ENCODE measurements around the gene FAM111B. TPM values are rescaled to one million over a fixed set of nuclear protein-coding genes. Genes with fewer than 3 reads are reported as not detected.
"Not testable (repeated sequence)": the region's sequence is repeated elsewhere in the genome, so short reads cannot be mapped to it uniquely, and the experiment has no call there.

FAM111B gene
- total RNA-seq, 2 donors from 2014 or later: 0.48 to 1.0 TPM

DNA sequence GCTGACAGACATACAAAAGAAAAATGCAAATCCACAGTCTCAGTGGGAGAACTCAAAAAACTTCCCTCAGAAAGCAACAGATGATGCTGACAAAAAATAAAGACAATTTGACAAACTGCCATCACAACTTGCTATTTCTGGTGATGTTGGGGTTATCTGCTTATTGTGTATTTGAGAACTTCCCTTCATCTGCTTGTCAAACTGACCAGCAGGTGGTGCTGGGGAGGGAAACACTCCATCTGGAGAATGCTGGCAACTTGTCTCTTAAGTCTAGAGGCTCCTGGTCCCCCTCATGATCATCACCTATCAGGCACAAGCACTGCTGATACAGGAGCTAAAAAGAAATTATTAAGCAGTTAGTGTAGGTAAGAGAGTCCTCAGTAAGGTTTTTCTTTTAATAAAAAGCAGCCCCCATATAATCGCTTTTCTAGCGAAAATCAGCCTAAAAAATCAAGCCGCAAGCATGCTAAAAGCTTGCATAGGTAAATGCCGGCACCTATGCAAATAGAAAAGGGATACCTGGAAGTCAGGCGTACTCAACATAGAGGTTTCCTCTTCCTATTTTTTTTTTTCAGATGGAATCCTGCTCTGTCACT lies 9.8 kb upstream of the FAM111B start:
- no peak for DNase-seq (ENCODE audit: low spot score)
- intact Hi-C loops (cut with DNase I): no loop called here

DNA sequence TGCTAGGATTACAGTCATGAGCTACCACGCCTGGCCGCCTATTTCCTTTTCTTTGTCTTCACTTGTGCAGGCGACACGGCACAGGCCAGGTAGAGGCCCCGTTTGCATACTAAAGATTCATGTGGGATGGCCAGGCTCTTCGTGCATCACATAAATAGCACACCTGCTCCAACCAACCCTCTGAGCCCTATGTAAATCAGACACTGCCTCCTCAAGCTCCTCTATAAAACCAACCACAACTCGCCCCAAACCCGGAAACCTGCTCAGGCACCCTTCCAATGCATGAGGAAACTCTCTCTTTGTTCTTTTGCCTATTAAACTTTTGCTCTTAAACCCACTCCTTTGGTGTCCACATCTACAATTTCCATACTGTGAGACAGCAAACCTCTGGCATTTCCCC lies 9.1 kb upstream of the FAM111B start:
- intact Hi-C loops (cut with DNase I): not testable (repeated sequence)

DNA sequence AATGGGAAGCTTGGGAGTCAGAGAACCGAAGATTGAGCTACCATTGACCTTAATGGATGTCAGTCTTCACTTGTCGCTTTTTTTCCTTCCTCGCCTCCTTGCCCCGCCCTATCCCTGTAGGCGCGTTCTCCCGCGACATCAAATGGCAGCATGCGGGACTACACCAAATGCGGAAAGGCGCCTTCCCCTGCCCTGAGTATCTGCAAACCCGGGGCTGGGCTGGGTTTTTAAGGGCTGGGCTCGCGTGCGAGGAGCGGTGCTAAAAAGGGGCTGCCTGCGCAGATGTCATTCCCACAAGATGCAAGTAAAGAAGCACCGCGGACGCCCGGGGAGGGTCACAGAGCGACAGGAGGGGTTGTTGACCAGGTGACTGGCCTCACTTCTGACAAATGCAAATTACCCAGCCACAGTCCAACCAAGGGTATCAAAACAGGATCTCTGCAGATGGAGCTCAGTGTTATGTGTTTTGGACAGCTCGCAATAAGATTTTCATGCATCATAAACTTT lies 4.7 kb upstream of the FAM111B start:
- intact Hi-C loops (cut with DNase I): no loop called here

More for the DNA sequence above, 9.1 kb upstream of the FAM111B start:
- not testable (repeated sequence) for DNase-seq (ENCODE audit: low spot score)

DNA sequence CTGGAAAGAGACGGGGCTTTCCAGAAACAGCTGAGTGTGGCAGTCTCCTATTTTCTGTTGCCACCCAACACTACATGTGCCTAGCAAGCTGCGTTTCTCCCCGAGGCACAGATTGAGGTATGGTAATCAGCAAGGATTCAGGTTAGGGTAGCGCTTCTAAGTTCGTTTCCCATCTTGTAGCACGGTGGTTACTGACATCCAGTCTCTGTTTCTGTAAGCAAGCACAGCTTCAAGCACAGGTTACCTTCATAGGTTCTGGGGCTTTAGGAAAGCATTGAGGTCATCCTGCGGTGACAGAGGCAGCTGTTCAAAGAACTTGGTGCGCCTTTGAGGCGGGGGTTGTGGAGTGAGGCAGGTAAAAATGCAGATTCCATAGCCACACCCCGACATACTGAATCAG lies 684 bp downstream of the FAM111B start:
- DNase-seq (ENCODE audit: low spot score); intact Hi-C loops (cut with DNase I): not testable (repeated sequence)

More for the DNA sequence above, 4.7 kb upstream of the FAM111B start:
- peak; percentile 77 for DNase-seq (ENCODE audit: low spot score)

DNA sequence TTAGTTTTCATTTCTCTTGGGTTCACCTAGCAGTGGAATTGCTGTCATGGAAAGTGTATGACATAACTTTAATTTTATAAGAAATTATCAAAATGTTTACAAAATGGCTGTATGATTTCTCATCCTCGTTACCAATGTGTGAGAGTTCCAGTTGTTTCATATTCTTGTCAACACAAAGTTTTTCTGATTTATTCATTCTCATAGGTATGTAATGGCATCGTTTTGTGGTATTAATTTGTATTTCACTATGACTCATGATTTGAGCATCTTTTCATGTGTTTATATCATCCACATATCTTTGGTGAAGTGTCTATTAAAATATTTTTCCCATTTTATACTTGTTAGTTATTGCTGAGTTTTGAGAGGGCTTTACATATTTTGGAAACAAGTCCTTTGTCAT lies 5.5 kb downstream of the FAM111B start:
- DNase-seq (ENCODE audit: low spot score): no peak
- intact Hi-C loops (cut with DNase I): no loop called here

DNA sequence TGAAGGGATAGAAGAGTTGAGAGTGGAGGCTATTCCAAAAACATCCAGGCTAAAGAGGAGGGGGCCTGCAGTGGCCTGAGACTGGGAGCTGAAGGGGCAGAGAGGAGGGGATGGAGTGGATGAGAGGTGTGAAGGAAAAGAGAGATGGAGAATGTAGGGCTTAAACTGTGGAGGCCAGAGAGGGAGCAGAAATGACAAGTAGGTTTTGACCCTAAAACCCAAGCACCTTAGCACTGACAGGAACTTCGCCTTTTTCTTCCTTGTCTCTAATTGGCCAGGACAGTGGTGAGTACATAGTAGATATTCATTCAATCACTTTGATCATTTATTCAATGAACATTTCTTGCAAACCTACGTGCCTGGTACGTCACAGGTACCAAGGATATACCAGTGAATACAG lies 7.3 kb downstream of the FAM111B start:
- intact Hi-C loops (cut with DNase I): no loop called here
- no peak for DNase-seq (ENCODE audit: low spot score)

DNA sequence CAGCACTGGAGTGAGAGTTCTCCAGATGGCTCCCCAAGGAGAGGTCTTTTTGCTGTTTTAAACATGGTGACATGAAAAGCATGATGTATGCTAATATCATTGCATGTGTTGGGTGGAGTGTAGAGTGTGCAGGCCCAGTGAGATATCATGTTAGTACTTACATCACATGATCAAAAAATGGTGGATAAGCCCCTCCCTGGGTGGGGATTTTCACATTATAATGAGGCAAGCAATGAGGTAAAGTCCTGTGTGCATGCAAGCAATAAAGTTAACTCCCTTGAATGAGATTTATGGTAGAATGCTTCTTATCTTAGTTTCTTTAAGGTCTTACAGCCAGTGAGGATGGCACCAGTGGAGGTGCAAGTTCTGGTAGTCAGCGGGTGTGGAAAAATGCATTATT lies 8.5 kb downstream of the FAM111B start:
- DNase-seq (ENCODE audit: low spot score): no peak
- intact Hi-C loops (cut with DNase I): loop anchor here in 1 of 2 donors (5.0 kb wide), 1 partner anchor 1733 kb away; the partner anchor contains the start of gene PRG3

DNA sequence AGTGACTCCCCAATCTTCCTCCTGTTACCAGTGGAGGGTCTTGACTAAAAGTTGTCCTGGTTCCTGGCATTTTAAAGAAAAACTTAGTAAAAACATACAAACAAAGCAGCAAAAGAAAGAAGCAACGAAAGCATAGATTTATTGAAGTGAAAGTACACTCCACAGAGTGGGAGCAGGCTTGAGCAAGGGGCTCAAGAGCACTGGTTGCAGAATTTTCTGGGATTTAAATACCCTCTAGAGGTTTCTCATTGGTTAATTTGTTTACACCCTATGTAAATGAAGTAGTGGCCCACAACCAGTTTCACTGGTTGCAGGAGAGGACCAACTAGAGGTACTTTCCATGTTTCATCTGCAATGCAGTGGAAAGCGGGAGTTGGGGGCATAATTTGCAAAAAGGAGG lies 10.7 kb downstream of the FAM111B start:
- DNase-seq (ENCODE audit: low spot score): no peak
- intact Hi-C loops (cut with DNase I): loop anchor here in 1 of 2 donors (5.0 kb wide), 1 partner anchor 1735 kb away; the partner anchor contains the start of gene PRG3

DNA sequence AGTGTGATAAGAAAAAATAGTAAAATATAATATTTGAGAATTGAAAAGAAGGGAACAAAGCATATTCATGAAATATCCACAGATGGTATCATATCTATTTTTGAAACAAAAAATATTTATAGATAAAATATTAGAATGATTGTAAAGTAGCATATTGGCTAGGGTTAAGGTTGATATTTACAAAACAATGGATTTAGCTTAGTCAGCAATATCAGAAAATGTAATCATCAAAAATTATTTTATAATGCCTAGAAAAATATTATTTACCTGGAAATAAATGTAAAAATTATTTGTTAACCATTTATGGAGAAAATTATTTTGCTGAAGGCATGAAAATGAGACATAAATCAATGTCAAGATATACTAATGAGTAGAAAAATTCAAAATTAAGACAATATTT lies 12.8 kb downstream of the FAM111B start:
- no peak for DNase-seq (ENCODE audit: low spot score)

DNA sequence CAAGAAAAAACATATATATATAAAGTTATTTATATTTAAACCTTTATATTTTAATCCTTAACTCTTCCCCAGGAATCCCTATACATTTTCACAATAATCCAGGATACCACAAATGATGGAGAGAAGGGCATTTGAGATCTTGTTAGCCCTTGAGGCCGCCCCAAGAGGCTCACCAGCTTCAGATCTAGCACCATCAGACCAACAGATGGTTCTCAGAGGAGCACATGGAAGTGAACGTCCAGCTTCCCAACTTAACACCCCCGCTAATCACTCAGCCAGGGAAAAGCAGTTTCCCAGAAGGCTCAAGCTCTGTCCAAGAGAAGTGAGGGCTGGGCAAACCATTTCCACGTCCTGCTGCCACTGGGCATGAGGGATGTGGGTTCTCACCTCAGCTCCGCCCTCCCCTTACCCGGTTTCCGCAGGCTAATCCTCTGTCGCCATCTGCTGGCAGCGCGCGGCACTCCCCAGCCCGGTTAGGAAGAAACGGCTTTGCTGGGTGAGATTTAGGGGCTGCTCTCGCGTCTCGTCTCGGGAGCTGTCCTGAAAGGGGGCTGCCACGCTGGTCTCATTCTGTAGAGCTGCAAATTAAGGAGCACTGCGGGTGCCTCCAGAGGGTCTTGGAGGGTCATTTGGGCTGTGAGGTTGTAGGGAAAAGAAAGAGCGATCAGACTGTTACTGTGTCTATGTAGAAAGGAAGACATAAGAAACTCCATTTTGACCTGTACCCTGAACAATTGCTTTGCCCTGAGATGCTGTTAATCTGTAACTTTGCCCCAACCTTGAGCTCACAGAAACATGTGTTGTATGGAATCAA lies 28.8 kb downstream of the FAM111B start:
- peak; percentile 95 for DNase-seq (ENCODE audit: low spot score)
- intact Hi-C loops (cut with DNase I): loop anchor here in 1 of 2 donors (10.0 kb wide), 1 partner anchor 81 kb away; no protein-coding TSS in a partner anchor

More for the DNA sequence above, 12.8 kb downstream of the FAM111B start:
- intact Hi-C loops (cut with DNase I): loop anchor here in 1 of 2 donors (5.0 kb wide), 1 partner anchor 1738 kb away; the partner anchor contains the start of gene PRG3

DNA sequence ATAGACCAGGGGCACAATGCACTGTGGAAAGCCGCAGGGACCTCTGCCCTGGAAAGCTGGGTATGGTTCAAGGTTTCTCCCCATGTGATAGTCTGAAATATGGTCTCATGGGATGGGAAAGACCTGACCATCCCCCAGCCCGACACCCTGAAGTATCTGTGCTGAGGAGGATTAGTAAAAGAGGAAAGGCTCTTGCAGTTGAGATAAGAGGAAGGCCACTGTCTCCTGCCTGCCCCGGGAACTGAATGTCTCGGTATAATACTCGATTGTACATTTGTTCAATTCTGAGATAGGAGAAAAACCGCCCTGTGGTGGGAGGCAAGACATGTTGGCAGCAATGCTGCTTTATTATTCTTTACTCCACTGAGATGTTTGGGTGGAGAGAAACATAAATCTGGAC lies 29.5 kb downstream of the FAM111B start:
- intact Hi-C loops (cut with DNase I): loop anchor here in 1 of 2 donors (10.0 kb wide), 1 partner anchor 82 kb away; no protein-coding TSS in a partner anchor
- DNase-seq (ENCODE audit: low spot score): not testable (repeated sequence)

DNA sequence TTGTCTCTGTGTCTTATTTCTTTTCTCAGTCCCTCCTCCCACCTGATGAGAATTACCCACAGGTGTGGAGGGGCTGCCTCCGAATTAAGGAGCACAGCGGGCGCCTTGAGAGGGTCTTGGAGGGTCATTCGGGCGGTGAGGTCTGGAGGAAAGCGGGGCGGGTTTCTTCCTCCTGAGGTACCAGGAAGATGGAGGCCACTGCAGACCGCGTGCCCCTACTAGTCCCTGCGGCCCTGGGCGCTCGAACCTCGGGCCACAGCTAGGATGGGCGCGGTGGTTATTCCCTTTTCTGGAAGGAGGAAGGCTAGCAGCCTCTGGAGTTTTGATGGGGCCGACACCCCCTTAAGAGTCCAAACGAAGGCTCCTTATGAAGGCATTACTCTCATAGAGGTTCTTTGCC lies 30.2 kb downstream of the FAM111B start:
- intact Hi-C loops (cut with DNase I): loop anchor here in 1 of 2 donors (10.0 kb wide), 1 partner anchor 82 kb away; no protein-coding TSS in a partner anchor
- DNase-seq (ENCODE audit: low spot score): no peak

DNA sequence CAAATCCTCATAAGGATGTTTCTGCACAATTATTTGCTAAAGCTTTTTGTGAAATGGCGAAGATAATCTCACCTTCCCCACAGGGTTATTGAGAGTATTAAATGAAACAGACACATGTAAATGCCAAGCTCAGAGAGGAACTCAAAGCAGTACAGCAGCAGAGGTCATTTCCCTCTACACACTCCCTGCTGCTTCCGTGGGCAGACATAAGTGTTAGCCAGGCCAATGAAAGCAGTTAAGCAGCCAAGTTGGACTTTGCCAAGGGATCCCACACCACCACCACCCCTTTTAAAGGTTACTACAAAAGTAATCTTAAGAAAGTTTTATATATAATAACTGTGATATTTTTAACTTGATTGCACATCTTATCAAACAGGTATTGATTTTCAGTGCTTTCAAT lies 31.6 kb downstream of the FAM111B start:
- intact Hi-C loops (cut with DNase I): loop anchor here in 1 of 2 donors (10.0 kb wide), 1 partner anchor 84 kb away; no protein-coding TSS in a partner anchor
- DNase-seq (ENCODE audit: low spot score): no peak

DNA sequence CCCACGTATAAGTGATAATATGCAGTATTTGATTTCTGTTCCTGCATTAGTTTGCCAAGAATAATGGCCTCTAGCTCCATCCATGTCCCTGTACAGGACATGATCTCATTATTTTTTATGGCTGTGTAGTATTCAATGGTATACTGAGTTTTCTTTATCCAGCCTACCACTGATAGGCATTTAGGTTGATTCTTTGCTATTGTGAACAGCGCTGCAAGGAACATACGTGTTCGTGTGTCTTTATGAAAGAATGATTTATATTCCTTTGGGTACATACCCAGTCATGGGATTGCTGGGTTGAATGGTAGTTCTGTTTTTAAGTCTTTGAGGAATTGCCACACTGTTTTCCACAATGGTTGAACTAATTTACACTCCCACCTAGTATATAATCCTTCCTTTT lies 34.2 kb downstream of the FAM111B start:
- no peak for DNase-seq (ENCODE audit: low spot score)
- intact Hi-C loops (cut with DNase I): loop anchor here in 1 of 2 donors (5.0 kb wide), 1 partner anchor 1819 kb away; the partner anchor contains the start of gene TNKS1BP1

DNA sequence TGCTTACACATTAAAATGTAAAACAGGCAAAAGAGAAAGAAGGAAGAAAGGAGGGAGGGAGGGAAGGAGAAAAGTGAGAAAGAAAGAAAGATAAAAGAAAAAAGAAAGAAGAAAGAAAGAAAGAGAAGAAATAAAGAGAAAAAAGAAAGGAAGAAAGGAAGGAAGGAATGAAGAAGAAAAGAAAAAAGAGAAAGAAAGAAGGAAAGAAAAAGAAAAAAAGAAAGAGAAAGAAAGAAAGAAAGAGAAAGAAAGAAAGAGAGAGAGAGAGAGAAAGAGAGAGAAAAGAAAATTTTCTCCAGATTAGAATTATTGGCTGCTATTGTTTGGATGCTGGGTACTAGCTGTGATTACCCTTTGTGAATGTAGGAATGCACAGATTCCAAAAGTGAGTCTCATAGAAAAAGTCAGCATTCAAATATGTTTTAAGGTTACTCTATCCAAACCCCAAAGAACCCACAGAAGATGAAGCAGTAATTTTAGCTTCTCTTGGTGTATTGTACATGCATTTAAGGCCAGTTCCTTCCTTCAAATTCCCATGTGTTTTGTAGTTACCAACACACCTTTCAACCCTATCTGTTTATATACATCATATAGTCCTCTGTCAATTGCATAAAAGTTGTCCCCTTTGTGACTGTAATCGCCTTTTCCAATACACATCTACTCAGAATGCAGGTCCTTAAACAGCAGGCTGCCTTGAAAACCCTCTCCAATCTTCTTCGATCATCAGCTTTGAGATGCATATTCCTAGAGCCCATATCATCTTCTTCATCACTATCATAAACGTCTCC lies 34.8 kb downstream of the FAM111B start:
- intact Hi-C loops (cut with DNase I): loop anchor here in 1 of 2 donors (5.0 kb wide), 1 partner anchor 1820 kb away; the partner anchor contains the start of gene TNKS1BP1
- DNase-seq (ENCODE audit: low spot score): no peak

DNA sequence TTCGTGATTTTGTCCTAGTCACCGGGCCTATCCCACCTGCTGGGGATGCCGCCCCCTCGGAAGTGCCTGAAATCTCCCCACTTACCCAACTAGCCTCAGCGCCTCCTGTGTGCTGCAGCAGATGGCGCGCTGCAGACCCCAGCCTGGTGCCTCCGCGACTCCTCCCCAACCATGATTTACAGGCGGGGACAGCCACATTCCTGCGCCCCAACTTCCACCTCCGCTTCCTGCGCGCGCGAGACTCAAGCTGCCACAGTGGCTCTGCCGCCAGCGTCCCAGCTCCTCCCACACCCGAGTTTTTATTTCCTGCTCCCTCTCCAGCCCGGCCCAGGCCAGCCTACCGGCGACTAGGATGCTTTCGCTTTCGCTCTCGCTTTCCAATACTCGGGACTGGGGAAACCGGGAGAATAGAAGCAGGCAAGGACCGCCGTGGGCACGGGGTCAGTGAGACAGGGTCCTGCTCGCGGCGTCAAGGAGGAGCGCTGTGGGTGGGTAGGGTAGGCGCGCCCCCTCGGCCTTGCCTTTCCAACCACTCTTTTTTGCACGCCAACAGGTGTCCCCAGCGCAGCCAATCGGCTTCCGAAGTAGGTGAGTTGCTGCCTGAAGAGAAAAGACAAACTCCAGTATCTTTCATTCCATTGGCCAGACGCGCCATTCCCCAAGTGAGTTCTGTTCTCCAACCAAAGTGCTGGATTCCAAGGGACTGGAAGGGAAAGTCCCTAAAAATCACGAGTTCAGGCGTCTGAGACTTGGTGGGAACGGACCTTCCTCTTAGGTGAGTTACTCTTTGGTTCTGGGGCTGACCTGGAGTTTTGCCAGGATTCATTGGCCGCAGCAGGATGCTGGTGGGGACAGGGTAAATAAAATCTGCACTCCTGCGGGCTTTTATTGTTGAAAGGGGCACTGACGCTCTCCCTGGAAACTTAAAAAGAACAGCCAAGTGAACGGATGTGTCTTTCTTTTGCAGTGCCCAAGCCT lies 35.8 kb downstream of the FAM111B start, which contains the start of gene FAM111A:
Gene FAM111A, plus strand, starts transcription at position 327 of the 978 bp plus-strand sequence. CDS start 6,017 bp downstream, outside the sequence.
- DNase-seq (ENCODE audit: low spot score): peak; percentile 96
- intact Hi-C loops (cut with DNase I): loop anchor here in 1 of 2 donors (5.0 kb wide), 1 partner anchor 1821 kb away; the partner anchor contains the start of gene TNKS1BP1

DNA sequence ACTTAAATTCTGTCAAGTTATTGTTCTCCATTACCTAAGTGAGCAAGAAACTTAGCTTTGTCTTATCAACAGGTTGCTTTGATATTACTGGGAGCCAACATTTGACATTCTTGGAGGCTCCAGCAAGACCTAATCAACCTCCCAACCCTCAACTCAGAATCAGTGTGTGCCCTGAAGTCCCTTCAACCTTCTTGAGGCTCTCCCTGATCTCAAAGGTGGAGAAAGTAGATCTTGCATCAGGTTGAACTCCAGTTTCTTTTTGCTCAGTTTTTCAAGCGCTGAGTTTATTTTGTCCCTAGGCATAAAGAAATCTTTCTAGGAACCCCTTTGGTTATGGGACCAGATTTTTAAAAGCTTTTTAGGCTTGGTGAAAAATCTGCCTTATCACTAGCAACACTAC lies 37.1 kb downstream of the FAM111B start:
- intact Hi-C loops (cut with DNase I): loop anchor here in 1 of 2 donors (5.0 kb wide), 1 partner anchor 1822 kb away; the partner anchor contains the start of gene TNKS1BP1
- no peak for DNase-seq (ENCODE audit: low spot score)
